Cardiac fibroblast (primary cell): ENCODE measurements around the gene GMCL2.

ENCODE experiments used
- DNase-seq, 2 donors: peaks; one replicate each; pipeline versions ENCODE4 v3.0.0 to v3.0.0-alpha.2; 2010; ENCODE audit warnings: low read depth in 2 of 2
- H3K4me3 ChIP-seq, 2 donors: replicated peaks in 1 of 2; 1 replicate in 1 of 2; 2 replicates in 1 of 2; pipeline ENCODE4 v1.5.1; 2011; ENCODE audit warnings: low read depth in 2 of 2, low read length in 2 of 2, mild to moderate bottlenecking in 2 of 2, moderate library complexity in 1 of 2
- CTCF ChIP-seq: IDR thresholded peaks from one replicate; pipeline ENCODE4 v1.5.1; 2011; ENCODE audit warnings: low read depth, mild to moderate bottlenecking, low read length, inconsistent platforms

Gene GMCL2

DNA sequence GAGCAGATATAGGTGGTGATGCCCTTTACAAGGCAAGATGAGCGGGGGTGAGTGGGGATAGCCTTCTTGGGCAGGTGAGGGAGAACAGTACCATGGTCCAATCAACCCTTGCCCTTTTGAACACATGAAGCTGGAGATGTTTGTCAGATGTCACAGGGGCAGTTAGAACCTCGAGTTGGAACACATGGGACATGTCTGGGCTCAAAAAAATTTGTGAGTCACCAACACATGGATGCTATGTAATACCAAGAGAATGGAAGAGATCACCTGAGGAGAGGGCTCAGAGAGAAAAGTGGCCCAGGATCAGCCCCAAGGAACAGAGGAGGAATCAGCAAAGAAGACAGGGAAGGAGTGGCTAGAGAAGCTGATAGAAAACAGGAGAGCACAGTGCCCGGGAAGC is 40.8 kb upstream of the GMCL2 start:
- no peak for DNase-seq
- TF ChIP-seq CTCF = no peak
- no peak overlapping the region for H3K4me3 ChIP-seq

GRCh38 chr5:178227138-178227659 is 40.0 kb upstream of the GMCL2 start:
- no peak overlapping the region for H3K4me3 ChIP-seq
- DNase-seq = peak in 1 of 2 donors; percentile 60
- no peak for TF ChIP-seq CTCF

GRCh38 chr5:178225174-178225573 is 38.0 kb upstream of the GMCL2 start:
- no peak for TF ChIP-seq CTCF
- no peak for DNase-seq
- no peak overlapping the region for H3K4me3 ChIP-seq

- DNase-seq = no peak
- H3K4me3 ChIP-seq = no peak overlapping the region
- TF ChIP-seq CTCF = no peak
These were observed 37.2 kb upstream of the GMCL2 start for GRCh38 chr5:178224403-178224802.

GRCh38 chr5:178223828-178224335 is 36.7 kb upstream of the GMCL2 start:
- no peak for TF ChIP-seq CTCF

DNA sequence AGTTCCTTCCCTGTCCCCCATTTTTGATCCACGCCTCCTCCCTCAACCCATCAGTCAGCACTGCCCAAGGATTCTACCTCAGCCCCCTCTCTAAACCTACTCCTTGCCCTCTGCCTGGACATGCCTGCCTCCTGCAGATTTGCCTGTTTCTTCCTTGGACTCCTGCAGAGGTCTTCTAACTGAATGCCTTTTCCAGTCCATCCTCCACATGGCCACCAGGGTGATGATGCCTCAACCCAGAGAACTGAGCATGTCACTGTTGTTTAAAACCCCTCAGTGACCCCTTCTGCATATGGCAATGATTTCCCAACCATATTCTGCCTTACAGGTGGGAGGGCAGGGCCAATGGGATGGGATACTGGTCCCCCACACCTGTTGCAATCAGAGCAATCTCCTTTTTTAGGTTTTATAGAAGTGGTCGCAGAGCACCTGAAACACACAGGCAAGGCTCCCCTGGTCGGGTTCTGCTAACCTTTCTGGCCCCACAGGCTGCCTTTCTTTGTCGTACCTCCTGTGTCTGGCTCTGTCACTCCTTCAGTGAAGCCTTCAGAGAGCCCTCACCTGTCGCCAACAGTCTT is 36.1 kb upstream of the GMCL2 start:
- peak; percentile 7 for TF ChIP-seq CTCF
- no peak for DNase-seq

More at GRCh38 chr5:178223828-178224335, 36.7 kb upstream of the GMCL2 start:
- DNase-seq = no peak
- no peak overlapping the region for H3K4me3 ChIP-seq

GRCh38 chr5:178222292-178222691 is 35.1 kb upstream of the GMCL2 start:
- TF ChIP-seq CTCF = no peak
- DNase-seq = no peak
- H3K4me3 ChIP-seq = no peak overlapping the region

More for the DNA sequence above, 36.1 kb upstream of the GMCL2 start:
- no peak overlapping the region for H3K4me3 ChIP-seq
